ENCODE results near the gene MPDU1. TPM values are rescaled to one million over a fixed set of nuclear protein-coding genes. Genes with fewer than 3 reads are reported as not detected.
"Not testable (repeated sequence)": the region's sequence is repeated elsewhere in the genome, so short reads cannot be mapped to it uniquely, and the experiment has no call there.

MPDU1 gene
- total and polyA plus RNA-seq, 4 experiments from 2014 or later = 23.8 to 50.1 (median 33.3) TPM

- no peak for DNase-seq
- Histone ChIP-seq H3K4me3 (ENCODE audit: low read length in 2 of 2) (no peak overlapping the region), H3K36me3 (ENCODE audit: insufficient read depth, low read length) (peaks cover 62% of the 10 kb centered on the region), H3K4me1 (ENCODE audit: insufficient read depth, low read length) (peaks cover 8% of the 10 kb centered on the region), H3K27me3 (ENCODE audit: insufficient read depth, low read length) (no peaks in the 10 kb centered on the region), H3K27ac (ENCODE audit: low read depth, low read length) (no peak overlapping the region), H3K9me3 (ENCODE audit: control insufficient read depth in 1 of 2, low read length in 2 of 2) (no peaks in the 10 kb centered on the region)
- no peaks in the 10 kb centered on the region for H3K27me3 Mint-ChIP-seq
- H3K9me3 Mint-ChIP-seq = peaks cover 0 to 3% (median 0%) of the 10 kb centered on the region in 8 donors
- no peak overlapping the region for H3K4me3 Mint-ChIP-seq
- intact Hi-C loops (cut with micrococcal nuclease) = no loop called here
- ChIA-PET CTCF (ENCODE audit: partially characterized antibody) (interaction anchor here (0.7 kb wide), 1 partner anchor 78 kb away, joined by 3 read pairs; no protein-coding TSS in a partner anchor), POLR2A (ENCODE audit: partially characterized antibody) (interaction anchor here (0.9 kb wide), 1 partner anchor 16 kb away, joined by 5 read pairs; no protein-coding TSS in a partner anchor)
- peaks cover 0 to 9% (median under 1%) of the 10 kb centered on the region in 4 donors for H3K4me1 Mint-ChIP-seq
- H3K36me3 Mint-ChIP-seq = peaks cover 38 to 66% of the 10 kb centered on the region in 2 donors
- H3K27ac Mint-ChIP-seq = no peak overlapping the region
These were observed 7.9 kb downstream of the MPDU1 start for GRCh38 chr17:7591596-7591995.

- Histone ChIP-seq H3K27me3 (ENCODE audit: insufficient read depth, low read length) (no peaks in the 10 kb centered on the region), H3K36me3 (ENCODE audit: insufficient read depth, low read length) (peaks cover 61% of the 10 kb centered on the region), H3K4me1 (ENCODE audit: insufficient read depth, low read length) (peaks cover 8% of the 10 kb centered on the region), H3K9me3 (ENCODE audit: control insufficient read depth in 1 of 2, low read length in 2 of 2) (no peaks in the 10 kb centered on the region), H3K4me3 (ENCODE audit: low read length in 2 of 2) (no peak overlapping the region), H3K27ac (ENCODE audit: low read depth, low read length) (no peak overlapping the region)
- DNase-seq = no peak
- Mint-ChIP-seq H3K4me1 (peaks cover 0 to 5% (median under 1%) of the 10 kb centered on the region in 4 donors), H3K27ac (no peak overlapping the region), H3K36me3 (peaks cover 43 to 64% of the 10 kb centered on the region in 2 donors), H3K27me3 (no peaks in the 10 kb centered on the region), H3K4me3 (no peak overlapping the region), H3K9me3 (peaks cover 0 to 4% (median 0%) of the 10 kb centered on the region in 8 donors)
- CTCF ChIA-PET (ENCODE audit: partially characterized antibody) = interaction anchor here (0.7 to 1.2 kb wide), 2 partner anchors 79 to 237 kb away, joined by 3 read pairs; no protein-coding TSS in a partner anchor
- POLR2A ChIA-PET (ENCODE audit: partially characterized antibody) = no interaction called here
- intact Hi-C loops (cut with micrococcal nuclease) = no loop called here
These were observed 8.9 kb downstream of the MPDU1 start for GRCh38 chr17:7592422-7593021.

GRCh38 chr17:7593296-7593695, 9.6 kb downstream of the MPDU1 start:
- Mint-ChIP-seq H3K27ac (peak overlapping the region in 4 of 7 donors; percentile 27 to 85 (median 54)), H3K4me3 (no peak overlapping the region), H3K27me3 (no peaks in the 10 kb centered on the region), H3K36me3 (peaks cover 43 to 60% of the 10 kb centered on the region in 2 donors), H3K4me1 (peaks cover 0 to 5% (median under 1%) of the 10 kb centered on the region in 4 donors), H3K9me3 (peaks cover 0 to 4% (median 0%) of the 10 kb centered on the region in 8 donors)
- Histone ChIP-seq H3K27ac (ENCODE audit: low read depth, low read length) (no peak overlapping the region), H3K4me3 (ENCODE audit: low read length in 2 of 2) (no peak overlapping the region), H3K9me3 (ENCODE audit: control insufficient read depth in 1 of 2, low read length in 2 of 2) (no peaks in the 10 kb centered on the region), H3K36me3 (ENCODE audit: insufficient read depth, low read length) (peaks cover 58% of the 10 kb centered on the region), H3K4me1 (ENCODE audit: insufficient read depth, low read length) (peaks cover 8% of the 10 kb centered on the region), H3K27me3 (ENCODE audit: insufficient read depth, low read length) (no peaks in the 10 kb centered on the region)
- ChIA-PET POLR2A (ENCODE audit: partially characterized antibody) (interaction anchor here (0.9 to 1.0 kb wide), 2 partner anchors 8 to 13 kb away, joined by 3 to 5 read pairs; no protein-coding TSS in a partner anchor), CTCF (ENCODE audit: partially characterized antibody) (interaction anchor here (1.2 kb wide), 1 partner anchor 238 kb away, joined by 3 read pairs; no protein-coding TSS in a partner anchor)
- intact Hi-C loops (cut with micrococcal nuclease) = no loop called here
- no peak for DNase-seq

- H3K9me3 Mint-ChIP-seq; H3K4me1 ChIP-seq (ENCODE audit: insufficient read depth, low read length); H3K27ac ChIP-seq (ENCODE audit: low read depth, low read length); H3K4me3 ChIP-seq (ENCODE audit: low read length in 2 of 2); H3K4me1 Mint-ChIP-seq; CTCF ChIA-PET (ENCODE audit: partially characterized antibody); intact Hi-C loops (cut with micrococcal nuclease); H3K27me3 Mint-ChIP-seq; H3K27ac Mint-ChIP-seq; DNase-seq; H3K27me3 ChIP-seq (ENCODE audit: insufficient read depth, low read length); H3K9me3 ChIP-seq (ENCODE audit: control insufficient read depth in 1 of 2, low read length in 2 of 2); H3K4me3 Mint-ChIP-seq: not testable (repeated sequence)
- peaks cover 51 to 66% of the 10 kb centered on the region in 2 donors for H3K36me3 Mint-ChIP-seq
- H3K36me3 ChIP-seq (ENCODE audit: insufficient read depth, low read length) = peaks cover 72% of the 10 kb centered on the region
- POLR2A ChIA-PET (ENCODE audit: partially characterized antibody) = interaction anchor here (1.1 kb wide), 1 partner anchor 14 kb away, joined by 4 read pairs; no protein-coding TSS in a partner anchor
These were observed 13.9 kb downstream of the MPDU1 start for GRCh38 chr17:7597561-7597960.

- H3K4me3 Mint-ChIP-seq = peak overlapping the region in 1 of 8 donors; percentile 17
- peak overlapping the region in 1 of 7 donors; percentile 38 for H3K27ac Mint-ChIP-seq
- H3K4me1 Mint-ChIP-seq = peaks cover 9 to 28% (median 17%) of the 10 kb centered on the region in 4 donors
- DNase-seq = no peak
- H3K27ac ChIP-seq (ENCODE audit: low read depth, low read length) = no peak overlapping the region
- ChIA-PET CTCF (ENCODE audit: partially characterized antibody) (interaction anchor here (1.3 kb wide), 1 partner anchor 17 kb away, joined by 4 read pairs; no protein-coding TSS in a partner anchor), POLR2A (ENCODE audit: partially characterized antibody) (no interaction called here)
- intact Hi-C loops (cut with micrococcal nuclease) = no loop called here
- no peaks in the 10 kb centered on the region for H3K9me3 ChIP-seq (ENCODE audit: control insufficient read depth in 1 of 2, low read length in 2 of 2)
- H3K36me3 ChIP-seq (ENCODE audit: insufficient read depth, low read length) = peaks cover 38% of the 10 kb centered on the region
- peaks cover 36 to 44% of the 10 kb centered on the region in 2 donors for H3K36me3 Mint-ChIP-seq
- peaks cover 0 to 3% (median 0%) of the 10 kb centered on the region in 8 donors for H3K9me3 Mint-ChIP-seq
- no peaks in the 10 kb centered on the region for H3K27me3 Mint-ChIP-seq
- no peak overlapping the region for H3K4me3 ChIP-seq (ENCODE audit: low read length in 2 of 2)
- H3K27me3 ChIP-seq (ENCODE audit: insufficient read depth, low read length) = no peaks in the 10 kb centered on the region
- peaks cover 13% of the 10 kb centered on the region for H3K4me1 ChIP-seq (ENCODE audit: insufficient read depth, low read length)
These were observed 22.6 kb downstream of the MPDU1 start for GRCh38 chr17:7606280-7606679.

GRCh38 chr17:7610641-7611040, 27.0 kb downstream of the MPDU1 start:
- ChIA-PET POLR2A (ENCODE audit: partially characterized antibody) (interaction anchor here (2.1 kb wide), 1 partner anchor 26 kb away, joined by 7 read pairs; the partner anchor contains the start of gene MPDU1), CTCF (ENCODE audit: partially characterized antibody) (interaction anchor here (0.7 to 2.3 kb wide), 5 partner anchors 17 to 76 kb away, joined by 3 to 10 read pairs (median 4); partner anchors contain the start of genes SAT2 and SOX15)
- Histone ChIP-seq H3K4me3 (ENCODE audit: low read length in 2 of 2) (no peak overlapping the region), H3K27ac (ENCODE audit: low read depth, low read length) (no peak overlapping the region), H3K27me3 (ENCODE audit: insufficient read depth, low read length) (no peaks in the 10 kb centered on the region), H3K4me1 (ENCODE audit: insufficient read depth, low read length) (peaks cover 42% of the 10 kb centered on the region), H3K36me3 (ENCODE audit: insufficient read depth, low read length) (peaks cover 11% of the 10 kb centered on the region), H3K9me3 (ENCODE audit: control insufficient read depth in 1 of 2, low read length in 2 of 2) (no peaks in the 10 kb centered on the region)
- intact Hi-C loops (cut with micrococcal nuclease) = no loop called here
- peaks cover 28 to 56% (median 45%) of the 10 kb centered on the region in 4 donors for H3K4me1 Mint-ChIP-seq
- H3K27ac Mint-ChIP-seq = peak overlapping the region in 2 of 7 donors; percentile 20 to 60
- H3K4me3 Mint-ChIP-seq = no peak overlapping the region
- no peaks in the 10 kb centered on the region for H3K9me3 Mint-ChIP-seq
- H3K36me3 Mint-ChIP-seq = peaks cover 13 to 19% of the 10 kb centered on the region in 2 donors
- H3K27me3 Mint-ChIP-seq = no peaks in the 10 kb centered on the region
- DNase-seq = no peak

- peak overlapping the region in 5 of 8 donors; percentile 70 to 95 (median 87) for H3K4me3 Mint-ChIP-seq
- H3K27ac Mint-ChIP-seq = peak overlapping the region in 5 of 7 donors; percentile 23 to 63 (median 51)
- H3K27me3 ChIP-seq (ENCODE audit: insufficient read depth, low read length) = no peaks in the 10 kb centered on the region
- no peaks in the 10 kb centered on the region for H3K9me3 Mint-ChIP-seq
- H3K27ac ChIP-seq (ENCODE audit: low read depth, low read length) = peak overlapping the region; percentile 1
- ChIA-PET POLR2A (ENCODE audit: partially characterized antibody) (interaction anchor here (0.7 to 5.0 kb wide), 6 partner anchors 15 to 175 kb away, joined by 3 to 105 read pairs (median 4); partner anchors contain the start of genes MPDU1, SAT2, TP53 and WRAP53), CTCF (ENCODE audit: partially characterized antibody) (interaction anchor here (2.0 to 2.3 kb wide), 2 partner anchors 16 to 22 kb away, joined by 7 to 10 read pairs; partner anchors contain the start of genes SAT2 and SOX15)
- intact Hi-C loops (cut with micrococcal nuclease) = no loop called here
- peaks cover 25 to 53% (median 41%) of the 10 kb centered on the region in 4 donors for H3K4me1 Mint-ChIP-seq
- peaks cover 42% of the 10 kb centered on the region for H3K4me1 ChIP-seq (ENCODE audit: insufficient read depth, low read length)
- no peaks in the 10 kb centered on the region for H3K9me3 ChIP-seq (ENCODE audit: control insufficient read depth in 1 of 2, low read length in 2 of 2)
- peaks cover 11 to 12% of the 10 kb centered on the region in 2 donors for H3K36me3 Mint-ChIP-seq
- H3K4me3 ChIP-seq (ENCODE audit: low read length in 2 of 2) = no peak overlapping the region
- no peaks in the 10 kb centered on the region for H3K27me3 Mint-ChIP-seq
- H3K36me3 ChIP-seq (ENCODE audit: insufficient read depth, low read length) = peaks cover 8% of the 10 kb centered on the region
- no peak for DNase-seq
These were observed 28.1 kb downstream of the MPDU1 start for GRCh38 chr17:7611635-7612293.

Measured in CD4-positive, alpha-beta memory T cell (primary cell).